H1 (cell line): ENCODE data around the gene PPOX.

Source experiments
- ASH2L ChIP-seq: fragments of 200-600, 300-600 bp; sonication (generic); IDR thresholded peaks from one replicate; pipeline ENCODE4 v1.7.1; 2017; ENCODE audit warnings: low read length
- ATF3 ChIP-seq: IDR thresholded peaks from 2 replicates; pipeline ENCODE4 v1.6.1; 2011; ENCODE audit warnings: low read depth, mild to moderate bottlenecking, low read length; ENCODE audit not compliant: insufficient read depth
- CBX5 ChIP-seq: fragments of 300-800, 300-1000 bp; sonication (generic); IDR thresholded peaks from 2 replicates; pipeline ENCODE4 v1.7.1; 2016; ENCODE audit warnings: antibody characterized with exemption, low read length, low read depth
- CREB1 ChIP-seq: IDR thresholded peaks from 2 replicates; pipeline ENCODE4 v1.6.1; 2012; ENCODE audit warnings: inconsistent platforms
- CTCF ChIP-seq, 3 experiments: IDR thresholded peaks; 1 replicate in 2 of 3; 2 replicates in 1 of 3; pipeline versions ENCODE4 v1.5.1 to v1.6.1; 2011; ENCODE audit warnings: low read length in 3 of 3, mild to moderate bottlenecking in 3 of 3, inconsistent platforms in 2 of 3, low read depth in 1 of 3, moderate library complexity in 1 of 3; ENCODE audit not compliant: insufficient read depth in 1 of 3; ENCODE audit errors: control extremely low read depth in 1 of 3
- POLR2A ChIP-seq, 2 experiments: IDR thresholded peaks; 1 replicate in 1 of 2; 2 replicates in 1 of 2; pipeline ENCODE4 v1.6.1; 2011; ENCODE audit warnings: low read depth in 2 of 2, low read length in 2 of 2, mild to moderate bottlenecking in 2 of 2; ENCODE audit errors: control extremely low read depth in 1 of 2
- RNF2 ChIP-seq: fragments of 200-900, 300-1000 bp; sonication (generic); IDR thresholded peaks from 2 replicates; pipeline ENCODE4 v1.7.1; 2016; ENCODE audit warnings: borderline replicate concordance, low read depth, mild to moderate bottlenecking, antibody characterized with exemption, low read length; ENCODE audit not compliant: poor library complexity, severe bottlenecking; ENCODE audit errors: missing control alignments
- SIN3A ChIP-seq, 2 experiments: IDR thresholded peaks in 1 of 2; conservative IDR thresholded peaks in 1 of 2; 2 replicates each; pipeline ENCODE4 v1.6.1; 2011 to 2012; ENCODE audit warnings: low read length in 2 of 2, improper control_type of control experiment in 1 of 2, low read depth in 1 of 2, mild to moderate bottlenecking in 1 of 2
- TAF1 ChIP-seq: IDR thresholded peaks from 2 replicates; pipeline ENCODE4 v1.6.1; 2011; ENCODE audit warnings: mild to moderate bottlenecking, low read depth, low read length
- TAF7 ChIP-seq: optimal IDR thresholded peaks from 2 replicates; pipeline ENCODE3; 2011; ENCODE audit warnings: low read depth, mild to moderate bottlenecking, inconsistent platforms, low read length, moderate library complexity, borderline replicate concordance
- TEAD4 ChIP-seq: IDR thresholded peaks from 2 replicates; pipeline ENCODE4 v1.6.1; 2012; ENCODE audit warnings: low read depth, low read length, inconsistent platforms, mixed read lengths
- ZNF274 ChIP-seq: IDR thresholded peaks from 2 replicates; pipeline ENCODE4 v1.7.0; 2012; ENCODE audit warnings: low read length, borderline replicate concordance; ENCODE audit errors: extremely low read depth

GRCh38 chr1:161133220-161133740 is 32.9 kb upstream of the PPOX start:
- TF ChIP-seq CTCF (IDR thresholded peaks at IDR 0.05; ENCODE audit: control extremely low read depth in 1 of 3, insufficient read depth in 1 of 3, low read depth in 1 of 3, low read length in 3 of 3) = no peak
- TF ChIP-seq CREB1 = no peak
- 0 out of 3 replicates have a peak, but pooled peaks of 1 of the 2 experiments have one; percentile 6 for TF ChIP-seq POLR2A (IDR thresholded peaks at IDR 0.05; ENCODE audit: control extremely low read depth in 1 of 2, low read depth in 2 of 2, low read length in 2 of 2)
- TF ChIP-seq SIN3A (conservative IDR thresholded peaks at IDR 0.05 in 1 of 2, IDR thresholded peaks at IDR 0.05 in 1 of 2; ENCODE audit: low read depth in 1 of 2, low read length in 2 of 2) = 0 out of 4 replicates have a peak, but pooled peaks of 1 of the 2 experiments have one; percentile 10
- no peak for TF ChIP-seq ATF3
- no peak for TF ChIP-seq TAF7
- TF ChIP-seq ZNF274 = no peak
- TF ChIP-seq TEAD4 = no peak
- no peak for TF ChIP-seq RNF2
- no peak for TF ChIP-seq TAF1
- peak; percentile 91 for TF ChIP-seq ASH2L
- no peak for TF ChIP-seq CBX5
